OCI-LY1 (cell line): ENCODE measurements around the gene UVSSA.

Source experiments
- H2AFZ ChIP-seq: fragments of 200-600 bp; sonication (generic), shearing (Covaris generic); 2 replicates; pipeline ENCODE4 v1.6.0; 2014; ENCODE audit warnings: antibody characterized with exemption, mild to moderate bottlenecking, low read length
- H3F3A ChIP-seq: fragments of 200-600 bp; sonication (generic), shearing (Covaris generic); 2 replicates; pipeline ENCODE4 v1.6.0; 2014; ENCODE audit warnings: mild to moderate bottlenecking, antibody characterized with exemption, low read length, moderate library complexity; ENCODE audit not compliant: insufficient read depth
- H3K27ac ChIP-seq: fragments of 200-600 bp; sonication (generic); 2 replicates; pipeline ENCODE4 v1.5.1; 2014; ENCODE audit warnings: low read length, mixed run types, mild to moderate bottlenecking, low read depth; ENCODE audit not compliant: poor library complexity, severe bottlenecking
- H3K27me3 ChIP-seq: fragments of 200-600 bp; sonication (generic); 2 replicates; pipeline ENCODE4 v1.6.0; 2014; ENCODE audit warnings: antibody characterized with exemption, mild to moderate bottlenecking, low read length, moderate library complexity; ENCODE audit not compliant: insufficient read depth
- H3K36me3 ChIP-seq: fragments of 200-600 bp; sonication (generic); 2 replicates; pipeline ENCODE4 v1.6.1; 2014; ENCODE audit warnings: mild to moderate bottlenecking, antibody characterized with exemption, low read length, moderate library complexity, mixed read lengths; ENCODE audit not compliant: insufficient read depth
- H3K4me1 ChIP-seq: fragments of 200-600 bp; sonication (generic); 2 replicates; pipeline ENCODE4 v1.5.1; 2014; ENCODE audit warnings: mild to moderate bottlenecking, low read length, moderate library complexity; ENCODE audit not compliant: insufficient read depth, severe bottlenecking
- H3K4me2 ChIP-seq: fragments of 200-600 bp; sonication (generic), shearing (Covaris generic); 2 replicates; pipeline ENCODE4 v1.6.1; 2014; ENCODE audit warnings: low read length
- H3K4me3 ChIP-seq: fragments of 200-600 bp; sonication (generic); 2 replicates; pipeline ENCODE4 v1.5.1; 2014; ENCODE audit warnings: low read length, low read depth, mild to moderate bottlenecking, mixed read lengths; ENCODE audit not compliant: poor library complexity, severe bottlenecking
- H3K79me2 ChIP-seq: fragments of 200-600 bp; shearing (Covaris generic); 2 replicates; pipeline ENCODE4 v1.6.1; 2016; ENCODE audit warnings: mixed run types, low read length, mixed read lengths; ENCODE audit not compliant: insufficient read depth
- H3K9ac ChIP-seq: fragments of 200-600 bp; sonication (generic), shearing (Covaris generic); 2 replicates; pipeline ENCODE4 v1.6.1; 2014; ENCODE audit warnings: mild to moderate bottlenecking, low read length, mixed read lengths
- H3K9me2 ChIP-seq: fragments of 200-600 bp; sonication (generic), shearing (Covaris generic); 2 replicates; pipeline ENCODE4 v1.6.1; 2014; ENCODE audit warnings: low read depth, mild to moderate bottlenecking, low read length, mixed read lengths
- H3K9me3 ChIP-seq: fragments of 200-600 bp; shearing (Covaris generic); 2 replicates; pipeline ENCODE4 v1.6.1; 2014; ENCODE audit warnings: low read length, mixed read lengths
- H4K20me1 ChIP-seq: fragments of 200-600 bp; sonication (generic), shearing (Covaris generic); 2 replicates; pipeline ENCODE4 v1.6.0; 2016; ENCODE audit warnings: mild to moderate bottlenecking, low read length; ENCODE audit not compliant: insufficient read depth
- CTCF ChIP-seq: fragments of 200-600 bp; sonication (generic), shearing (Covaris generic); IDR thresholded peaks from 2 replicates; pipeline ENCODE4 v1.5.1; 2017; ENCODE audit warnings: mild to moderate bottlenecking, antibody characterized with exemption, low read length, moderate library complexity, mixed read lengths
- EZH2 ChIP-seq: fragments of 200-600 bp; sonication (generic), shearing (Covaris generic); IDR thresholded peaks from 2 replicates; pipeline ENCODE4 v1.8.0; 2017; ENCODE audit warnings: borderline replicate concordance, mixed run types, mild to moderate bottlenecking, antibody characterized with exemption, low read length, moderate library complexity, mixed read lengths

The UVSSA gene

GRCh38 chr4:1367936-1368289 lies 20.9 kb downstream of the UVSSA start:
- H3F3A ChIP-seq = no peaks in the 10 kb centered on the region
- no peaks in the 10 kb centered on the region for H3K9me2 ChIP-seq
- no peaks in the 10 kb centered on the region for H3K27me3 ChIP-seq
- no peak overlapping the region for H3K27ac ChIP-seq
- no peaks in the 10 kb centered on the region for H3K79me2 ChIP-seq
- H3K4me1 ChIP-seq = no peaks in the 10 kb centered on the region
- H3K4me3 ChIP-seq = no peak overlapping the region
- H3K9ac ChIP-seq = no peak overlapping the region
- H4K20me1 ChIP-seq = no peaks in the 10 kb centered on the region
- H3K9me3 ChIP-seq = no peaks in the 10 kb centered on the region
- TF ChIP-seq CTCF = no peak
- H3K4me2 ChIP-seq = no peak overlapping the region
- no peaks in the 10 kb centered on the region for H3K36me3 ChIP-seq
- H2AFZ ChIP-seq = no peak overlapping the region

GRCh38 chr4:1368421-1369090 lies 21.5 kb downstream of the UVSSA start:
- Histone ChIP-seq H3K9me3 (no peaks in the 10 kb centered on the region), H3K36me3 (no peaks in the 10 kb centered on the region), H3F3A (no peaks in the 10 kb centered on the region), H3K27ac (no peak overlapping the region), H4K20me1 (no peaks in the 10 kb centered on the region), H3K4me2 (no peak overlapping the region), H3K27me3 (no peaks in the 10 kb centered on the region), H3K4me3 (no peak overlapping the region), H2AFZ (no peak overlapping the region), H3K79me2 (no peaks in the 10 kb centered on the region), H3K4me1 (no peaks in the 10 kb centered on the region), H3K9me2 (no peaks in the 10 kb centered on the region), H3K9ac (no peak overlapping the region)
- TF ChIP-seq EZH2 (no peak), CTCF (no peak)

DNA sequence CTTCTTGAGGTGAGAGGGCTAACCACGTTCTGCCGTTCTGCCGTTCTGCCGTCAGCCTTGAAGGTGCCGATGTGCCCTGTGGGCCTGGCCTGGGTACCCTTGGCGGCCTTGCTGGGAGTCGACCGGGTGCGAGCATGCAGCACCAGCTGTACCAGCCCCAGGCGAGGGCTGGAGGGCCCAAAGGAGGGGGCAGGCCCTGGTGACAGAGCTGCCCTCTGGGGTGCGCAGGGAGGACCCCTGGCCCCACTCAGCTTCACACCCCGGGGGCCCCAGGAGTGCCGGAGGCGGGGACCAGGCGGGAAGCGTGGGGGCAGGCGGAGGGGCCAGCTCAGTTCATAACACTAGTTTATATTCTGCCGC lies 22.1 kb downstream of the UVSSA start:
- Histone ChIP-seq H3K79me2 (no peaks in the 10 kb centered on the region), H2AFZ (no peak overlapping the region), H3K27me3 (no peaks in the 10 kb centered on the region), H3K9me3 (no peaks in the 10 kb centered on the region), H3F3A (no peaks in the 10 kb centered on the region), H4K20me1 (no peaks in the 10 kb centered on the region), H3K27ac (no peak overlapping the region), H3K4me1 (no peaks in the 10 kb centered on the region), H3K4me2 (no peak overlapping the region), H3K4me3 (no peak overlapping the region), H3K9me2 (no peaks in the 10 kb centered on the region), H3K9ac (no peak overlapping the region), H3K36me3 (no peaks in the 10 kb centered on the region)
- TF ChIP-seq CTCF (no peak), EZH2 (no peak)
